Ammon's horn (tissue), 1 donor: ENCODE data around the gene OR6C65.
"Not testable (repeated sequence)": the region's sequence is repeated elsewhere in the genome, so short reads cannot be mapped to it uniquely, and the experiment has no call there.

Experiments used
- DNase-seq: peaks from one replicate; pipeline ENCODE4 v3.0.0-alpha.2; 2016; ENCODE audit warnings: low spot score

Gene OR6C65

GRCh38 chr12:55400229-55400628, at the start of gene OR6C65:
Gene OR6C65, plus strand, starts transcription at chr12:55400529. Its CDS starts 0 bp downstream, at chr12:55400529.
- no peak for DNase-seq

GRCh38 chr12:55355338-55355737, 45.0 kb upstream of the OR6C65 start:
- DNase-seq = not testable (repeated sequence)

DNA sequence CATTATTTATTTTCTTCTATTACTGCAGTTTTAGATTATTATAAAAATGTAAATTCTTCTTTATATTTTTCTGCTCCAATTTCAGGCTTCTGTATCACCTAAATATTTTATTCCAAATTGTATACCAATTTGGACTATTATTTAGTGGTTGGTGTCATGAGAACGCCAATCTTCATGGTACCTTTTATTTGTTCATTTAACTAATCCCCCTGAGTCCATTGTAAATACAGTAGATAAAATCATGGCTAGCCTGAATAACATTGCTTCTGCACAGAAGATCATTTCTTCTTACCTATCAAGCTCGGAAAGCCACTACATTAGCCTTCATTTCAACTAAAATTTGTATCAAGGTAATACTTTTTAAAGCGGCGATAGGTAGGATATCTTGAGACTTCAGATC, 37.7 kb upstream of the OR6C65 start, which contains the start of gene OR6C75:
Gene OR6C75 (plus strand): TSS at position 301 of the 400 bp plus-strand sequence. CDS start 2,136 bp downstream, outside the sequence.
- no peak for DNase-seq

GRCh38 chr12:55365086-55365485, 35.2 kb upstream of the OR6C65 start:
- no peak for DNase-seq

- DNase-seq = no peak
Observed at GRCh38 chr12:55372521-55372920, 27.8 kb upstream of the OR6C65 start.

DNA sequence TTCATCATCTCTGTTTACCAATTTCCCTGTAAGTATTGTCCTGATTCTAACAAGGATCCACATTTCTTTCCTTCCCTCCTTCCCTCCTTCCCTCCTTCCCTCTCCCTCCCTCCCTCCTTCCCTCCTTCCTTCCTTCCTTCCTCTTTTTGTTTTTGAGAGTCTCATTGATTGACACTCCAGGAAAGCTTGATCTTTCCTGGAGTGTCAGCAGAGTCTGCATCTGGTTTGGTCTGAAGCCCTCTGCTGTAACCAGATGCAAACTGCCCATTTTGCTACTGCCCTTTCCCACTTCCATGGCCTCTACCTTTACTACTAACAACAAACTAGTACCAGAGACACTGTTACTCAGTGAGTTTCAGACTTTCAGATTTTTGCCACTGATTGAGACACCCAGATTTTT, 14.4 kb upstream of the OR6C65 start:
- DNase-seq = no peak

DNA sequence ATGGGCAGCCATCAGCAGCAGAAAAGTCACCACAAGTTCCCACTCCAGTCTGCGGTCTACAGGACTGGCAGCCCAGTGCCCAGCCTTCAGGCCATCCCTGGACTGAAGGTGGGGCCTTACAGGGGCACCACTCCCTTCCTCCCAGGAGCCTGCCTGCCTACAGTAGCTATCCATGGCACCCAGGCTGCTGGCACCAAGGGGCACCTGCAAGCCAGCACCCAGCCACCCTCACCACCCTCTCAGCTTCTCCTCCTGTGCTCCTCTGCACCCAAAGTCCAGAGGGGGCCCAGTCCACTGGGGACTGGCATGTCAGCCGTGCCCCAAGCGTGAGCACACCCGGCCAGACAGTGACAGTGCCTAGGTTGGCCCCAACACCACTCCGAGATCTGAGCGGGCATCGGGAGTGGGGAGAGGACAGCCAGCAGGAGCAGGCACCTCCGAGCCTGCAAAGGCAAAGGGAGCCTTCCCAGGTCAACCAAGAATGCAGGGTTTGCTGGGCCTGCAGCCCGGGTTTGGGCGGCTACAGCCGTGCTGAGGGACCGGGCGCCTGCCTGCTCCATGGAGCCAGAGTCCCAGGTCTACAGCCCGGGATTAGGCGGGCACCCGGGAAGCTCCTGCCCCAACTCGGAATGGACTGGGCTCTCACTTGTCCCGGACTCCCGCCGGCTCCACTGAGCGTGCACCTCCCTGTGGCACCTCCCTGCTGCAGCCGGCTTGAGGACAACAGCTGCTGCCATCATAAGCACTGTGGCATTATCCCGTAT, 8.1 kb upstream of the OR6C65 start:
- no peak for DNase-seq

DNA sequence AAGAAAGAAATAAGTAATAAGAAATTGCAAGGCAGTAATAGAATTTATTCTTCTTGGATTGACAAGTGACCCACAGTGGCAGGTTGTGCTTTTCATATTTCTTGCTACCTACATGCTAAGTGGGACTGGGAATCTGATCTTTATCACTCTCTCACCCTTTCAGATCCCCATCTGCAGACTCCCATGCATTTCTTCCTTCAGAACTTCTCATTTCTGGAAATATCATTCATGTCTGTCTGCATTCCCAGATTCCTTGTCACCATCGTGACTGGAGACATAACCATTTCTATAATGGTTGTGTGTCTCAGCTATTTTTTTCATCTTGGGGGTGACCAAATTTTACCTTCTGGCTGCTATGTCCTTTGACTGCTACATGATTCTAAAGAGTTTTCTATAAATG, 4.0 kb upstream of the OR6C65 start:
- DNase-seq = no peak

GRCh38 chr12:55407866-55408265, 7.5 kb downstream of the OR6C65 start:
- no peak for DNase-seq

DNA sequence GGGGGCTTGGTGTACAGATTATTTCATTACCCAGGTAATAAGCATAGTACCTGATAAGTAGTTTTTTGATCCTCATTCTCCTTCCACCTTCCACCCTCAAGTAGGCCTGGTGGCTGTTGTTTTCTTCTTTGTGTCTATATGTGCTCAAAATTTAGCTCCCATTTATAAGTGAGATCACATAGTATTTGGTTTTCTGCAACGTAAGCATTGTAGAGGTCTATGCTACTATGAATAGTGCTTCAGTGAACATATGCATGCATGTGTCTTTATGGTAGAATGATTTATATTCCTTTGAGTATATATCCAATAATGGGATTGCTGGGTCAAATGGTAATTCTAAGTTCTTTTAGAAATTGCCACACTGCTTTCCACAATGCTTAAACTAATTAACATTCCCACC, 8.8 kb downstream of the OR6C65 start:
- not testable (repeated sequence) for DNase-seq

DNA sequence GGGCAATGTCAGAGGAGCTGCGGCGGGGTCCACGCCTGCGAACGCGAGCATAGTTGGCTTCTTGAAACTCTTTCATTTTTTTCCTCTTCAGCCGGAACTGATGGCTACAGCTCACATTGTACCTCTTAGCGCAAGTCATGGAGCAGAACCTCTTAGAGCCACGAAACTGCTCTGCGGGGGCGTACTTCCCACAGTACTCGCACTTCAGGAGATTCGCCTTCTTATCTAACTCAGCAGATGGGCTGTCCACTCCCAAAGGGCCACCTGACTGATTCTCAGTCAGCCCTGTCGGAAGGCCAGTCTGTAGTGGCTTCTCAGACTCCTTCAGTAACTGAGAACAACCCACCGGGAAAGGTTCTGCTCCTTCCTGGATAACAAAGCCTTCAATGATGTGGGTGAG, 11.8 kb downstream of the OR6C65 start:
- DNase-seq = not testable (repeated sequence)

DNA sequence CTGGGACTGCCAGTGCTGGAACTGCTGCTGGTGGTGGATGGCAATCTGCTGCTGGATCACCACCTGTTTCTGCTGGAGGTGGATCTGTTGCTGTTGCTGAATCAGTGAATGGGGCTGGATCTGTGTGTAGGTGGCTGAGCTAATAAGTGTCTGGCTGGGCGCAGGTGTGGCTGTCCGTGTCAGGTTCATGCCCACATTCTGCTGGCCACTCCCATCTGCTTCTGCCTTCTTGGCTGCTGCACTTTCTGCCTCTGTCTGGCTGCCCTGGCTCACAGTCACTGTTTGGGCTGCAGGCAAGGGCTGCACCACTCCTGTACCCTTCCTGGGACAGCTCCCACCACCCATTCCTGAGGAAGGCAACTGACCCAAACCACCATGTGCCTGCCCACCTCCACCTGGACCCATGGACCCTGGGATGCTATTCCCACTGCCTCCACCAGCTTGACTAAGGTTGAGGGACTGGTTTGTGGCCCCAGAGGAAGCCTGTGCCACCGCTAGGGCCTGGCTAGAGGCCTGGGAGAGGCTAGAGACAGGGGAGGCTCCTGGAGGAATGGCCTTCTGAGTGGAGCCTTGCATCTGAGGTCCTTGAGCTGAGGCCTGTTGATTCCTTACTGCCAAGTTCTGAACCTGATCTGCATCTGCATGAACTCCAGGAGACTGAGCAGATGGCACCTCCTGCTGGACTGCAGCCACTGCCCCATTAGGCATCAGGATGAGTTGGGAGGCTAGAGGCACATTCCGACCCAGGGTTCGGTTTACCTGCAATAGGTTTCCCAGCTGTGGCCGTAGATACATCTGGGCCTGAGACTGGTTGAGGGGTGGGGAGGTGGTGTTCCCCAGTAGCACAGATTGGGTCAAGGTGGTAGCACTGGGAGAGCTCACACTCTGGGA, 13.4 kb downstream of the OR6C65 start:
- not testable (repeated sequence) for DNase-seq

DNA sequence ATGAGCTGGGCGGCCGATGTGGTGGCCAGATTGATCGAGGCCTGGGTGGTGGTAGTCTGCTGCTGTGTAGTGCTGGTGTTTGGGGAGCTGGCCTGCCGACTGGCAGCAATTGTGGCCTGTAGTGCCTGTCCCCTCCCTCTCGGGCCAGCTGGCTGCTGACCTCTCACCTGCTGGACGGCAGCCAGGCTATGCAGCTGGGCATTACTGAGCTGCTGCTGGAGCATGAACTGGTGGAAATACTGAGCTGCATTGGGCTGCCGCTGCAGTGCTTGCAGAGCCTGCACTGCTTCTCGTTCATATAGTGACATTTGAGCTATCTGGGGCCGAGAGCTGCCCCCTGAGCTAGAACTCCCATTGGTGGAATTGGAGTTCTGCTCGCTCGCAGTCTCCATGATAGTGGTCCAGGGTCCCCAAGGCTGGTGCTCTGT, 14.1 kb downstream of the OR6C65 start:
- not testable (repeated sequence) for DNase-seq

GRCh38 chr12:55414889-55415288, 14.6 kb downstream of the OR6C65 start:
- DNase-seq = not testable (repeated sequence)

DNA sequence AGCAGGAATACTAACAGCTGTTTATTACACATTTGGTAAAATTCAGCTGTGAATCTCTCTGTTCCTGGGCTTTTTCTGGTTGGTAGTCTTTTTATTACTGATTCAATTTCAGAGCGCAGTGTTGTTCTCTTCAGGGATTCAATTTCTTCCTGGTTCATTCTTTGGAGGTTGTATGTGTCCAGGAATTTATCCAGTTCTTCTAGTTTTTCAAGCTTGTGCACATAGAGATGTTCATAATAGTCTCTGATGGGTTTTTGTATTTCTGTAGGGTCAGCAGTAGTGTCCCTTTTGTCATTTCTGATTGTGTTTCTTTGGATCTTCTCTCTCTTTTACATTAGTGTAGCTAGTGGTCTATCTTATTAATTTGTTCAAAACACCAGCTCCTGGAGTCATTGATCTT, 16.6 kb downstream of the OR6C65 start:
- DNase-seq = no peak

GRCh38 chr12:55420307-55420962, 20.1 kb downstream of the OR6C65 start:
- DNase-seq = no peak

- DNase-seq = no peak
Observed at GRCh38 chr12:55425954-55426353, 25.6 kb downstream of the OR6C65 start, which contains the start of gene OR6C76. Gene OR6C76, plus strand, starts transcription at chr12:55426254. Its CDS starts 0 bp downstream, at chr12:55426254.

DNA sequence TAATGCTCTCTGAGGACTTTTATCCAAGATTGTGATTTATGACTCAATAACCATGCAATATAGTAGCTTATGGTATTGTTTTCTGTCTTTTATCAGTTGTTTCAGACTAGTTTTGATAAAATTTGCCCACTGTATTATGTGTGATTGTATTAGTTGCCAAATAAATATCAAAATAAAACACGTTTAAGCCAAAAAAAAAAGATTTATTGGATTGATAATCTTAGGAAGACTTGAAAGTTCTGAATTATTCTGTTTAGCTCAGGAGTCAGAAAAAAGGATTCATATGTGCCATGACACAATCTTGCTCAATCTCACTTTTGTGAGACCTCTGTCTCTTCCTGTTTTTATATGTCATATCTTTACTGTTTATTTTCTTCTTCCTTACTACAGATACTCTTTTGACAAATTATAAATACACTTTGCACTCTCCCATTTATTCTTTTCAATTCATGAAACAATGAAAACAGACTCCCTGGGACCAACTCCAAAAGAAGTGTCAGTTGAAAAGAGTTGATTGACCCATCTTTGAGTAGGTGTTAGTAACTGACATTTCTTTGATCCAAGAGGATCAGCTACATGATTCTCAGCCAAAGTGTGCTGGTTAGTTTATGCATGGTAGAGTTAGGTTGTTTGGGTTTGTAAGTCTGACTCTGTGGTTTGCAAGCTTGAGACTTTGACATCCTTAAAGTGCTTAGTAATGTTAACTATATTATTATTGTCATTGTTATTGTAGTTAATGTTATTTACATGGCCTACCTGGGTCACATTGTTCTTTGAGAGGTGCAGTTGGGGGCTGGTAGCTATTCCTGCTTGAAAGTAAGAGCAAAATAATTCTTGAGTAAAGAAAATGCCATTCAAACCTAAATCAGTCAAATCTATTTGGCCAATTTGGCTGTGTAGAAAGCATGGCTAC, 28.3 kb downstream of the OR6C65 start:
- no peak for DNase-seq

DNA sequence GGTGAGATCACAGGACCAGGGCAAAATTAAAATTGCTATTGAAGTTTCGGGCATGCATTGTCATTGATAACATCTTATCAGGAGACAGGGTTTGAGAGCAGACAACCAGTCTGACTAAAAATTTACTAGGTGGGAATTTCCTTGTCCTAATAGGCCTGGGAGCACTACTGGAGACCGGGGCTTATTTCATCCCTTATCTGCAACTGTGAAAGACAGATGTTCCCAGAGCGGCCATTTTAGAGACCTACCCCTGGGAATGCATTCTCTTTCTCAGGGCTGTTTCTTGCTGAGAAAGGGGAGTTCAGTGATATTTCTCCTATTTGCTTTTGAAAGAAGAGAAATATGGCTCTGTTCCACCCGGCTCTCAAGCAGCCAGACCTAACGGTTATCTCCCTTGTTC, 40.9 kb downstream of the OR6C65 start:
- not testable (repeated sequence) for DNase-seq

GRCh38 chr12:55443776-55444175, 43.4 kb downstream of the OR6C65 start, which contains the start of gene OR6C2:
Gene OR6C2, plus strand, starts transcription at chr12:55444076. Its CDS starts 8,138 bp downstream, at chr12:55452214.
- no peak for DNase-seq

- DNase-seq = no peak
Observed at GRCh38 chr12:55445357-55445756, 45.0 kb downstream of the OR6C65 start.
